ENCODE results near the gene C11orf87.
A peak's percentile ranks its signal among the peaks of the same experiment; 100 is the strongest.

The C11orf87 gene

DNA sequence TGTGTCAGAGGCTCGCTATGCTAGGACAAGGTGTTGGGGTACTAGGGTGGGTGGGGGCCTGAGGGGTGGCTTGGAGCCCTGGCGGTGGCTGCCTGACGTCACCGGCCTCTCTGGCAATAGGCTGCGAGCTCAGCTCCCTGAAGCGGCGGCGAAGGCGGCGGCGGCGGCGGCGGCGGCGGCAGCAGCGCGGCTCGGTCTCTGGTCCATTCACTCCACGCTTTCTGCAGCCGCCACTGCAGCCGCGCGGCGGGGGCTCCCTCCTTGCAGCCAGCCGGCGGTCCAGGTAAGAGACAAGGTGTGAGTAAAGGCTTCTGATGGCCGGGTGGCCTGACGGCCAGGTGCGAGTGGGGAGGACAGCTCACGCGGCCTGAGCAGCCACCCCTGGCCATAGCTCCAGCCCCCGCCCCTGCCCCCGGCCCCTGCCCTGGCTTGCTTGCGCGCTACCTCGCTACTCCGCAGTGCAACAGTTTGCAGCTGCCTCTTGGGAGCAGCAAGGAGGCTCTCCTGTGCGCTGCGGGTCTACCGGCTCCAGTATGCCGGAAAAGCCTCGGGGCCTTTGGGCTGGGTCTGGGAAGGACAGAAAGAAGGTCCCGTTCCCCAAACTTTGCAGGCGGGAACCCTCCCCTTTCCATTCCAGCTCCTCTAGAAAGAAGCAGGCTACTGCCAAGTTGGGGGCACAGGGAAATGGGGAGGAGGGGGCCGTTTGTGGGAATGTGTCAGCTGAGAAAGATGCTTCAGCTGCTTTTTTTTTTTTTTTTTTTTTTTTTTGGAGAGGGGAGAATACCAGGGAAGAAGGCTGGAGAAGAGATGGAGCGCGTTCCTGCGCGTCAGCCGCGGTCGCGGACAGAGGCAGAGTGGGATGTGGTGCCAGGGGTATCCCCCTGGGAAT, at the start of gene C11orf87:
TSS of gene C11orf87 (plus strand) at position 210 of the 889 bp plus-strand sequence. CDS start 1,444 bp downstream, outside the sequence.
- Histone ChIP-seq H3K27ac (ENCODE audit: low read depth, low read length) (no peak within 1 kb of the TSS), H3K4me1 (ENCODE audit: control insufficient read depth, insufficient read depth, low read length) (peaks cover 8% of the 10 kb centered on the region; the same call in 1 of the 2 replicates), H3K27me3 (ENCODE audit: control insufficient read depth, insufficient read depth, low read length) (peaks cover 61% of the 10 kb centered on the region), H3K4me3 (ENCODE audit: low read depth, low read length) (peak within 1 kb of the TSS; percentile 63), H3K9ac (ENCODE audit: low read length) (no peak within 1 kb of the TSS), H3K9me3 (ENCODE audit: control insufficient read depth, insufficient read depth, low read depth, low read length) (no peaks in the 10 kb centered on the region), H3K36me3 (ENCODE audit: control insufficient read depth, insufficient read depth, low read length) (no peaks in the 10 kb centered on the region)

DNA sequence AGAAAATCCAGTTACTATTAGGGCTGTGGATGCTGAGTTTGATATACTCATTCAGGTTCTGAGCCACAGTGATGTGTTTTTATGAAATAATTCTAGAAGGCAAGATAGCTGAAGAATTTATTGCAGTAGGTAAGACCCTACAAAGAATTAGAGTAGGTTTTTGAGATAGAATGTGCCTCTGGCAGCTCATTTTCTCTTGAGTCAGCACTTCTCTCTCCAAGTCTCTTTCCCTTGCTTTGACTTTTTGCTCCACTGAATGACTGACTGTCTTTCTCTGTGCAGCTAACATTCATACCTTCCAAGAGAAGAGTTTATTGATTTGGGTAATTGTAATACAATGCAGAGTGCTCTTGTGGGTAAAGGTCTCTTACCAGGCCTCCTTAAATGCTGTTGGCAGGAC, 48.0 kb upstream of the C11orf87 start:
- Histone ChIP-seq H3K27ac (ENCODE audit: low read depth, low read length) (no peak overlapping the region), H3K9ac (ENCODE audit: low read length) (no peak overlapping the region), H3K27me3 (ENCODE audit: control insufficient read depth, insufficient read depth, low read length) (no peaks in the 10 kb centered on the region), H3K4me1 (ENCODE audit: control insufficient read depth, insufficient read depth, low read length) (no peaks in the 10 kb centered on the region), H3K36me3 (ENCODE audit: control insufficient read depth, insufficient read depth, low read length) (no peaks in the 10 kb centered on the region), H3K9me3 (ENCODE audit: control insufficient read depth, insufficient read depth, low read depth, low read length) (0 out of 2 replicates have a peak, but pooled peaks cover 2% of the 10 kb centered on the region), H3K4me3 (ENCODE audit: low read depth, low read length) (no peak overlapping the region)

DNA sequence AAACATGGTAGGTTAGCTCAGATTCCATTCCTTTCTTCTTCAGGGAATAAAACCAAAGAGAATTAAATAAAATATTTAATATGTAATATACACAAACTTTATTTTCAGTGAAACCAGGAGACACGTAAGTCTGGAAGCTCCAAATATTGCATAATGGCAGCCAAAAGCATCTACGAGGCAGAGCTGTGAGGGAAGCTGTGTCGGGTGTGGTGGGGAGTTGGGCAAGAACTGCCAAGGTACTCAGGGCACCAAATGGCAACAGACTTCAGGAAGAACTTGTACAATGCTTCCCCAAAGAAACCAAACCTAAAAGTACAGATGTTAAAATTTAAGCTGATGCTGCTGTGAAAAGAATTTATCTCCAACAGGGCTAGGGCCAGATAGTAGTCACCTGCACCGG, 47.5 kb upstream of the C11orf87 start:
- no peak overlapping the region for H3K9ac ChIP-seq (ENCODE audit: low read length)
- H3K27ac ChIP-seq (ENCODE audit: low read depth, low read length), result no peak overlapping the region
- H3K4me1 ChIP-seq (ENCODE audit: control insufficient read depth, insufficient read depth, low read length), result no peaks in the 10 kb centered on the region

DNA sequence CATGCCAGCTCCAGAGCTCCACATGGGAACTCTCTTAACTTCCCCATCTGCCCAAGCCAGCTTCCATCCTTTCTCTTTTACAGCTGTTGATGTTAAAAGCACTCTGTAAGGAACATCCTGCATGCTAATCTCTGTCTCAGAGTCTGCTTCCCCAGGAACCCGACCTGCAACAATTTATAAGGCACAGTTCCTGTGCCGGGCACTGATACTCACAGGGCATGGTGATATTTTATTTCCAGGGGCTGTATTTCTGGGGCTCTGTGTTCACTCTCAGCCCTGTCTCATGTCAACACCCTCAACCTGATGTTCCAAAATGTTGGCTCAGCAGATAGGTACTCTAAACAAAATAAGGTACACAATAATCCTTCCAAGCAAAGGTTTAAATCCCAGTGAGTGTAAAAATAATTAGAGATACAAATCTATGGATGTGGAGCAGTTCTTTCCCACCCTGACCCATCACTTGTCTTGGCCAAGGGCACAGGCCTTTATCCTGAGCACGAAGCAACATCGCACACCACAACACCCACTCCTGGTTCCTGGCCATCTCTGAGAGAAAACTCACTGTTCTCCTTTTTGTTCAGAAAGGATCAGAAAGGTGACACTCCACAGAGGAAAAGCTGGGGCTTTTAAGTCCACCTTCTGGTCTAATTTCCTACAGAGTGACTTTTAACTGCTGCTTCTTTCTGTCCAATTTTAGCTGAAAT, 44.8 kb upstream of the C11orf87 start:
- Histone ChIP-seq H3K9ac (ENCODE audit: low read length) (no peak overlapping the region), H3K36me3 (ENCODE audit: control insufficient read depth, insufficient read depth, low read length) (no peaks in the 10 kb centered on the region), H3K9me3 (ENCODE audit: control insufficient read depth, insufficient read depth, low read depth, low read length) (no peaks in the 10 kb centered on the region), H3K27ac (ENCODE audit: low read depth, low read length) (no peak overlapping the region), H3K4me3 (ENCODE audit: low read depth, low read length) (no peak overlapping the region), H3K27me3 (ENCODE audit: control insufficient read depth, insufficient read depth, low read length) (no peaks in the 10 kb centered on the region), H3K4me1 (ENCODE audit: control insufficient read depth, insufficient read depth, low read length) (no peaks in the 10 kb centered on the region)

More for the DNA sequence above, 47.5 kb upstream of the C11orf87 start:
- H3K4me3 ChIP-seq (ENCODE audit: low read depth, low read length), result no peak overlapping the region
- no peaks in the 10 kb centered on the region for H3K36me3 ChIP-seq (ENCODE audit: control insufficient read depth, insufficient read depth, low read length)
- H3K27me3 ChIP-seq (ENCODE audit: control insufficient read depth, insufficient read depth, low read length), result no peaks in the 10 kb centered on the region
- 0 out of 2 replicates have a peak, but pooled peaks cover 2% of the 10 kb centered on the region for H3K9me3 ChIP-seq (ENCODE audit: control insufficient read depth, insufficient read depth, low read depth, low read length)

DNA sequence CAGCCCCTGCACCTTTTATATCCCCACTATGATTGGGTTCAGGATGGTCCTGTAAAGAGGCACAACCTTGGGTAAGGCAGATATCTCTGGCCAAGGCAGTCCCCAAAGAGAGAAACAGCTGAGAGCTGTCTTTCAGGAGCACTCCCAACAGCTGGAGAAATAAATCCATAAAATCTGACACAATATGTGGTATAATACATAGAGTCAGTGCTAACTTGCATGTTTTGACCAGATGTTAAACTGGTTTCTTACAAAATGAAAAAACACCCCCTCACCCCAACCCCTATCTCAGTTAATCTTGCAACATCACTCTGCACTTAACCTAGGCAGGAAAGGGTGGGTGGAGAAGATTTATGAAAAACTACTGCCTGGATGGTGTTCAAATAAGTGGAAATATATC, 44.0 kb upstream of the C11orf87 start:
- no peak overlapping the region for H3K9ac ChIP-seq (ENCODE audit: low read length)
- H3K27me3 ChIP-seq (ENCODE audit: control insufficient read depth, insufficient read depth, low read length), result no peaks in the 10 kb centered on the region
- no peaks in the 10 kb centered on the region for H3K9me3 ChIP-seq (ENCODE audit: control insufficient read depth, insufficient read depth, low read depth, low read length)
- H3K27ac ChIP-seq (ENCODE audit: low read depth, low read length), result no peak overlapping the region
- no peak overlapping the region for H3K4me3 ChIP-seq (ENCODE audit: low read depth, low read length)
- no peaks in the 10 kb centered on the region for H3K4me1 ChIP-seq (ENCODE audit: control insufficient read depth, insufficient read depth, low read length)
- H3K36me3 ChIP-seq (ENCODE audit: control insufficient read depth, insufficient read depth, low read length), result no peaks in the 10 kb centered on the region

DNA sequence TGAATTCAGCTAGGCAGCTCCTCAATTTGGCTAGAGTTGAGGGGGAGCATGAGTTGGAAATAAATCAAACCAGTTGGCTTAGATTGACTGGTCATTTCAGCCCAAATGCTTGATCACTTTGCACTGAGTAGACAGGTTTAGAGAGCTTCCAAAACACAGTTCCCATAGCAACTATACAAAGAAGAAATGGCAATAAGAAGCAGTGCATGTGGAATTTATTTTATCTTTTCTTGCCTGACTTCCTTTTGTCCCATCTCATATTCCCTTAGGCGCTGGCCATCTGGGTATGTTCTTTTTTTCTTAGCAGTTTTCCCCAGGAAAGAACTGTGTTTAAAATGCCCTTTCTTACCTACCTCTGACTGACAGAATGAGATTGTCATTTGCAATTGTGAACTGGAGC, 38.7 kb upstream of the C11orf87 start:
- Histone ChIP-seq H3K27ac (ENCODE audit: low read depth, low read length) (no peak overlapping the region), H3K9me3 (ENCODE audit: control insufficient read depth, insufficient read depth, low read depth, low read length) (no peaks in the 10 kb centered on the region), H3K9ac (ENCODE audit: low read length) (no peak overlapping the region), H3K27me3 (ENCODE audit: control insufficient read depth, insufficient read depth, low read length) (no peaks in the 10 kb centered on the region), H3K4me1 (ENCODE audit: control insufficient read depth, insufficient read depth, low read length) (peaks cover 4% of the 10 kb centered on the region; the same call in 1 of the 2 replicates), H3K4me3 (ENCODE audit: low read depth, low read length) (no peak overlapping the region), H3K36me3 (ENCODE audit: control insufficient read depth, insufficient read depth, low read length) (no peaks in the 10 kb centered on the region)

DNA sequence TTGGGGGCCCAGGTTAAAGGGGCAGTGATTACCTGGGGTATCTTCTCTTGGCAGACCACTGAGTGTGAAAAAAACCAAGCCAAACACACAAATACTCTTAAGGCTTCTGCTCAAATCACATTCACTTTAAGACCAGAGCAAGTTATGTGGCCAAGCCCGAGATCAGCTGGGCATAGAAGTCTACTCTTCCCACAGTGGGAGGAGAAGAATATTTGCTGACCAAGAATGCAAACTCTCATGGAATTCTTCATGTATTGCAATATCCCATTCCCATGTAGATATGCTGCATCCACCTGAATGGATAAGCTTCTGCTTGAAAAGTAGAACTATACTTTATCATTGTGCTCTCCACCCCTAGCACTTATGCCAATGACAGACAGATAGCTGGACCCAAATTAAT, 37.1 kb upstream of the C11orf87 start:
- peaks cover 19% of the 10 kb centered on the region for H3K4me1 ChIP-seq (ENCODE audit: control insufficient read depth, insufficient read depth, low read length)
- H3K27ac ChIP-seq (ENCODE audit: low read depth, low read length), result no peak overlapping the region
- H3K9me3 ChIP-seq (ENCODE audit: control insufficient read depth, insufficient read depth, low read depth, low read length), result no peaks in the 10 kb centered on the region
- H3K27me3 ChIP-seq (ENCODE audit: control insufficient read depth, insufficient read depth, low read length), result no peaks in the 10 kb centered on the region
- H3K4me3 ChIP-seq (ENCODE audit: low read depth, low read length), result no peak overlapping the region
- no peak overlapping the region for H3K9ac ChIP-seq (ENCODE audit: low read length)
- no peaks in the 10 kb centered on the region for H3K36me3 ChIP-seq (ENCODE audit: control insufficient read depth, insufficient read depth, low read length)

DNA sequence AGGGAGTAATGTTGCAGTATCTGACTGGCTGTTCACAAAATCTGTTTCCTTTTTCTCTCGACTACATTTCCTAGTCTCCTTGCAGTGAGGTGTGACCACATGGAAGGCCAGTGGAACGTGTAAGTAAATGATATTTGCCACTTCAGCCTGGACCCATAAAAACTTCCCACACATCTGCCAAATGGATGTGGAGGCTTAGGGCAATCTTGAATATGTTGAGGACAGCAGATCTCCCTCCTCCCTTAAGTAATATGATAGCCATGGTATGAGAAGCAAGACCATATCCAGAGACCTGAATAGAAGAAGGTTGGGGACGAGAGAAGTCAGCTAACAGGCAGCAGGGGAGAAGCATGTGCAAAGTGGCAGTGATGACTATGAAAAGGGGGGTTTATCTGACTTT, 33.0 kb upstream of the C11orf87 start:
- H3K4me3 ChIP-seq (ENCODE audit: low read depth, low read length), result no peak overlapping the region
- peaks cover 7% of the 10 kb centered on the region; the same call in 1 of the 2 replicates for H3K9me3 ChIP-seq (ENCODE audit: control insufficient read depth, insufficient read depth, low read depth, low read length)
- H3K9ac ChIP-seq (ENCODE audit: low read length), result no peak overlapping the region
- H3K36me3 ChIP-seq (ENCODE audit: control insufficient read depth, insufficient read depth, low read length), result no peaks in the 10 kb centered on the region
- peaks cover 26% of the 10 kb centered on the region for H3K4me1 ChIP-seq (ENCODE audit: control insufficient read depth, insufficient read depth, low read length)
- no peaks in the 10 kb centered on the region for H3K27me3 ChIP-seq (ENCODE audit: control insufficient read depth, insufficient read depth, low read length)
- H3K27ac ChIP-seq (ENCODE audit: low read depth, low read length), result no peak overlapping the region

DNA sequence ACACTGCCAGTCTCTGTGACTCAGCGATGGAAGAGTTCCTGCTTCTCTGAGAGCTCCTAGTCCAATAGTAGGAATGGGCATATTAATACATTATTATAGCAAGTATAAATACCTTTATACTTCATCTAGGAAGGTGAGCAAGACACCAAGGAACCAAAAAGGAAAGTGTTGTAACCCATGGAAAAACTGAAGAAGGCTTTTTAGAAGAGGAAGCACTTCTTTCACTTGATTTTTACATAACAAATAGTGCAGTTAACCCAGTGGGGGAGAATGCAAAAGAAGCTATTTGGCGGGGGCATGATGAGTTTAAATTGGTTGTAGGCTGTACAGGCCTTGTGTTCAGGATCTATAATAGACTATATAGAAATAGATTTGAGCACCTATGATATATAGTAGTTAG, 31.2 kb upstream of the C11orf87 start:
- peak overlapping the region; percentile 20; the same call in 1 of the 2 replicates for H3K4me3 ChIP-seq (ENCODE audit: low read depth, low read length)

DNA sequence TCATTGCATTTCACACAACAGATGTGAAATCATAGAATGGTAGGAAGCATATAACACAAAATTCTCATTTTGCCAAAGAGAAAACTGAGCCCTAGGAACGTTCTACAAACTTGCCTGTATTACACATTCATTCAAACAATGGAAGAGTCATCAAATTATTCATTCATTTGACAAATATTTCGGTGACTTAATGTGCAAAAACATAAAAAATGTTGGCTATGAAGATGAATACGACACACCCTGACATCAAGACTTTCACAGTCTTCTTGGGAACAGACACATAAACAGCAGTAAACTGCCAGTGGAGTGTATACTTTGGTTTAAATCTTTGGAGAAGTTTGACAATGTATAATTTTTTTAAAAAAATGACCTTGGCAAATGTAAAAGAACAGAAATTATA, 20.4 kb upstream of the C11orf87 start:
- Histone ChIP-seq H3K9me3 (ENCODE audit: control insufficient read depth, insufficient read depth, low read depth, low read length) (no peaks in the 10 kb centered on the region), H3K27me3 (ENCODE audit: control insufficient read depth, insufficient read depth, low read length) (no peaks in the 10 kb centered on the region), H3K4me1 (ENCODE audit: control insufficient read depth, insufficient read depth, low read length) (no peaks in the 10 kb centered on the region), H3K4me3 (ENCODE audit: low read depth, low read length) (no peak overlapping the region), H3K9ac (ENCODE audit: low read length) (no peak overlapping the region), H3K36me3 (ENCODE audit: control insufficient read depth, insufficient read depth, low read length) (no peaks in the 10 kb centered on the region), H3K27ac (ENCODE audit: low read depth, low read length) (no peak overlapping the region)

More for the DNA sequence above, 31.2 kb upstream of the C11orf87 start:
- Histone ChIP-seq H3K9ac (ENCODE audit: low read length) (no peak overlapping the region), H3K9me3 (ENCODE audit: control insufficient read depth, insufficient read depth, low read depth, low read length) (peaks cover 7% of the 10 kb centered on the region; the same call in 1 of the 2 replicates), H3K4me1 (ENCODE audit: control insufficient read depth, insufficient read depth, low read length) (peaks cover 26% of the 10 kb centered on the region), H3K27ac (ENCODE audit: low read depth, low read length) (peak overlapping the region; percentile 55; the same call in 1 of the 2 replicates), H3K27me3 (ENCODE audit: control insufficient read depth, insufficient read depth, low read length) (no peaks in the 10 kb centered on the region), H3K36me3 (ENCODE audit: control insufficient read depth, insufficient read depth, low read length) (no peaks in the 10 kb centered on the region)

DNA sequence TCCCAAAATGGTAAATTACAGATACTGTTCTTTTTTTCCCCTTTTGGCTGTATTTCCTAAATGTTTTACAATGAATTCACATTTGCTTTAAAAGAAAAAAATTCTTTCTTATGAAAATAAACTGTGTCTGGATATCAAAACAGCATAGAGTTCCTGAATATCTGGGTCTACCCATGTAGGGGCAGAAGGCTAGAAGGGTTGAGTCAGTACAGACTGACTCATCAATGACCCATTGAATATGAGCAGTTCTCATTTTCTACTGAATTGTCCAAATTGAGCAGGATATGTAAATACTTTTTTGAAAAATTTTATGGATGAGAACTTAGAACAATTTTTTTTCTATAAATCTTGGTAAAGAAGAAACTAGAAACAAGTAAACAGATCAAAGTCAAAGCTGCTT, 16.3 kb upstream of the C11orf87 start:
- Histone ChIP-seq H3K27me3 (ENCODE audit: control insufficient read depth, insufficient read depth, low read length) (no peaks in the 10 kb centered on the region), H3K9ac (ENCODE audit: low read length) (no peak overlapping the region), H3K9me3 (ENCODE audit: control insufficient read depth, insufficient read depth, low read depth, low read length) (no peaks in the 10 kb centered on the region), H3K4me1 (ENCODE audit: control insufficient read depth, insufficient read depth, low read length) (no peaks in the 10 kb centered on the region), H3K27ac (ENCODE audit: low read depth, low read length) (no peak overlapping the region), H3K4me3 (ENCODE audit: low read depth, low read length) (no peak overlapping the region), H3K36me3 (ENCODE audit: control insufficient read depth, insufficient read depth, low read length) (no peaks in the 10 kb centered on the region)
